ENCODE measurements around the gene CADPS2.

DNA sequence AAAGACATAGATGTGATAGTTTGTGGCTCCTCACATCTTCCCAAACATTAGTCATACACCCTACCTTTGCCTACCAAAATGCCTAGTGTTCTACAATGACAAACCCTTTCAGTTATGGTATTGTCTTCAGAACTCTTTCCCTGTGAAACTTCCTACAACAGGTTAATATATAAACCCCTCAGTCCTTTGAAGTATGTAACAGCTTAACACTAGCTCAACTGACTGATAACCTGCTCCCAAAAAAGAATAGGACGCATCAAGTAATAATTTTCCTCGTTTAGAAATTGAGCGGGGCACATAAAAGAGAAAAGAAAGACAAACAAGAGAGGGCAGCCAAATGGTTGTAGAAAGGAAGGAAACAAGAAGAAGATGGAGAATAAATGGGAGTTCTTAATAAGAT lies 133.7 kb downstream of the CADPS2 start:
- TF ChIP-seq EZH2 (optimal IDR thresholded peaks at IDR 0.05; ENCODE audit: low read depth, low read length): no peak
- TF ChIP-seq, protein P1, sequence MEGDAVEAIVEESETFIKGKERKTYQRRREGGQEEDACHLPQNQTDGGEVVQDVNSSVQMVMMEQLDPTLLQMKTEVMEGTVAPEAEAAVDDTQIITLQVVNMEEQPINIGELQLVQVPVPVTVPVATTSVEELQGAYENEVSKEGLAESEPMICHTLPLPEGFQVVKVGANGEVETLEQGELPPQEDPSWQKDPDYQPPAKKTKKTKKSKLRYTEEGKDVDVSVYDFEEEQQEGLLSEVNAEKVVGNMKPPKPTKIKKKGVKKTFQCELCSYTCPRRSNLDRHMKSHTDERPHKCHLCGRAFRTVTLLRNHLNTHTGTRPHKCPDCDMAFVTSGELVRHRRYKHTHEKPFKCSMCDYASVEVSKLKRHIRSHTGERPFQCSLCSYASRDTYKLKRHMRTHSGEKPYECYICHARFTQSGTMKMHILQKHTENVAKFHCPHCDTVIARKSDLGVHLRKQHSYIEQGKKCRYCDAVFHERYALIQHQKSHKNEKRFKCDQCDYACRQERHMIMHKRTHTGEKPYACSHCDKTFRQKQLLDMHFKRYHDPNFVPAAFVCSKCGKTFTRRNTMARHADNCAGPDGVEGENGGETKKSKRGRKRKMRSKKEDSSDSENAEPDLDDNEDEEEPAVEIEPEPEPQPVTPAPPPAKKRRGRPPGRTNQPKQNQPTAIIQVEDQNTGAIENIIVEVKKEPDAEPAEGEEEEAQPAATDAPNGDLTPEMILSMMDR (IDR thresholded peaks at IDR 0.05; ENCODE audit: low read length): no peak

Data from MM.1S (cell line).